Measurements from ENCODE around the gene TRIM66.
A peak's percentile ranks its signal among the peaks of the same experiment; 100 is the strongest.

- TF ChIP-seq POLR2A (IDR thresholded peaks at IDR 0.05) (no peak), CTCF (IDR thresholded peaks at IDR 0.05) (no peak), EP300 (IDR thresholded peaks at IDR 0.05) (no peak), POLR2AphosphoS5 (IDR thresholded peaks at IDR 0.05) (peak; percentile 28)
Measured at GRCh38 chr11:8728563-8728962, 46.1 kb upstream of the TRIM66 start.

Measured in gastroesophageal sphincter (tissue), 3 donors.